GM19468 (cell line): Measurements from ENCODE around the gene PUM1.
"Not testable (repeated sequence)": the region's sequence is repeated elsewhere in the genome, so short reads cannot be mapped to it uniquely, and the experiment has no call there.

Experiments used
- ATAC-seq: cut with Tn5 transposase; IDR thresholded peaks from one replicate; pipeline ENCODE4 v1.9.1; 2021; ENCODE audit warnings: mild to moderate bottlenecking, moderate library complexity, moderate number of reproducible peaks; ENCODE audit not compliant: unreplicated experiment; ENCODE audit errors: extremely low read depth

The PUM1 gene, protein sequence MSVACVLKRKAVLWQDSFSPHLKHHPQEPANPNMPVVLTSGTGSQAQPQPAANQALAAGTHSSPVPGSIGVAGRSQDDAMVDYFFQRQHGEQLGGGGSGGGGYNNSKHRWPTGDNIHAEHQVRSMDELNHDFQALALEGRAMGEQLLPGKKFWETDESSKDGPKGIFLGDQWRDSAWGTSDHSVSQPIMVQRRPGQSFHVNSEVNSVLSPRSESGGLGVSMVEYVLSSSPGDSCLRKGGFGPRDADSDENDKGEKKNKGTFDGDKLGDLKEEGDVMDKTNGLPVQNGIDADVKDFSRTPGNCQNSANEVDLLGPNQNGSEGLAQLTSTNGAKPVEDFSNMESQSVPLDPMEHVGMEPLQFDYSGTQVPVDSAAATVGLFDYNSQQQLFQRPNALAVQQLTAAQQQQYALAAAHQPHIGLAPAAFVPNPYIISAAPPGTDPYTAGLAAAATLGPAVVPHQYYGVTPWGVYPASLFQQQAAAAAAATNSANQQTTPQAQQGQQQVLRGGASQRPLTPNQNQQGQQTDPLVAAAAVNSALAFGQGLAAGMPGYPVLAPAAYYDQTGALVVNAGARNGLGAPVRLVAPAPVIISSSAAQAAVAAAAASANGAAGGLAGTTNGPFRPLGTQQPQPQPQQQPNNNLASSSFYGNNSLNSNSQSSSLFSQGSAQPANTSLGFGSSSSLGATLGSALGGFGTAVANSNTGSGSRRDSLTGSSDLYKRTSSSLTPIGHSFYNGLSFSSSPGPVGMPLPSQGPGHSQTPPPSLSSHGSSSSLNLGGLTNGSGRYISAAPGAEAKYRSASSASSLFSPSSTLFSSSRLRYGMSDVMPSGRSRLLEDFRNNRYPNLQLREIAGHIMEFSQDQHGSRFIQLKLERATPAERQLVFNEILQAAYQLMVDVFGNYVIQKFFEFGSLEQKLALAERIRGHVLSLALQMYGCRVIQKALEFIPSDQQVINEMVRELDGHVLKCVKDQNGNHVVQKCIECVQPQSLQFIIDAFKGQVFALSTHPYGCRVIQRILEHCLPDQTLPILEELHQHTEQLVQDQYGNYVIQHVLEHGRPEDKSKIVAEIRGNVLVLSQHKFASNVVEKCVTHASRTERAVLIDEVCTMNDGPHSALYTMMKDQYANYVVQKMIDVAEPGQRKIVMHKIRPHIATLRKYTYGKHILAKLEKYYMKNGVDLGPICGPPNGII

DNA sequence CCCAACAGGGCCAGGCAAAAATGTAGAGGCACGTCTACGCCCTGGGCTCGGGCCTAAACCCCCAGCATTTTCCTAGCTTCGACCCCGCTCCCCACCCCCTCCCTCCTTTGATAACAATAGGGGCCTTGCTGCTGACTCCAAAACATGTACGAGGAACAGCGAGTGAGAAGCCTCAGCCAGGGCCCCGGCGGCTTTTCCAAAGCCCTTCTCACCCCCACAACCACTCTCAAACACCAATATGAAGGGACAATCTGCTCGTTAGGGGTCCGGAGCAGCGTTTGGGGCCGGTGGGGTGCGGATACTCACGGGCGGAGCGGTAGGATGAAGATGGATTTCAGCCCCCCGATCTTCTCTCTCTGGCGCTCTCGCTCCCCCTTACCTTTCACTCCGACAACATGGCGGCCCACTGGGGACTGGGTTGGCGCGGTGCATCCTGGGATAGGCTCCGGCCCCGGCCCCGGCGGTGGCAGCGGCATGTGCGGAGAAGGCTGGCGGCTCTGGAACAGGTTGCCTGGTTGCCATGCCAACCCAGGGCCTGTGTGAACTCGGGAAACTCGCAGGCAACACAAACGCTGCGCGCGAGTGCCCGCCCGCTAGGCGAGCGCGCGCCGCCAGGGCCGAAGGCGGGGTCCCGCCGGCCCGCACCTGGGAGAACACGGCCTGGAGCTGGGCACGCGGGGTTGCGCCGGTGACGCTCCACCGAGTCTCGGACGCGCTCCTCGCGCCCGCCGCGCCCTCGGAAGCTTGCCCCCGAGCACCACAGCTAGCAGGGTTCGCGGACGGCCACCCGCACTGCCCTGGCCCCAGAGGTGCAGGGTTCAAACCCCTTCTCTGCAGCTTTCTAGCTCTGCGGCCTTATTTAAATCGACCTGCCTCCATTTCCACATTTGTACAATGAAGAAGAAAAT is at the start of gene PUM1:
Gene PUM1, minus strand, starts transcription at position 408 of the 908 bp plus-strand sequence. CDS start 6,151 bp downstream, outside the sequence.
- peak; percentile 90 for ATAC-seq

DNA sequence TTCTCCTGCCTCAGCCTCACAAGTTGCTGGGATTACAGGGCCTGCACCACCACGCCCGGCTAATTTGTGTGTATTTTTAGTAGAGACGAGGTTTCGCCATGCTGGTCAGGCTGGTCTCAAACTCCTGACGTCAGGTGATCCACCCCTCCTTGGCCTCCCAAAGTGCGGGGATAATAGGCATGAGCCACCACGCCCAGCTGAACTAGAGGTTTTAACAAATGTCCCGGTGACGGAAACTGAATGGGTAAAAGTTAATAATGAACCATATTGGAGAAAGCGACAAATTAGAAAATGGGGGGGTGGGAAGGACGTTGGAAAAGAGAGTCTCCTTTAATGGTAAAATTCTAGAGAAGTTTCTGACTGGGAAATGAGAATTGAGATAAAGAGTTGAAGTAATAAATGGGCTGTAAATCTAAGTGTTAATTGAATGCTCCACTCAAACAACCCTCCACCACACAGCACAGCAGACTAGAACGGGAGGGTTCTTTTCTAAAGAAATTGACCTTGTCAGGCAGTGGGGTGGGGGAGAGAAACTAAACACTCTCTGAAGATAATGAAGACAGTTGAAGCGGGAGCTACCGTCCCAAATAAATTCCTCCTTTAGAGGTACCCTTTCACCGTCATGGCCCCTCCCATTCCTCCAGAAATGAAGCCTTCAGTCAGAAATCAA is 46.9 kb upstream of the PUM1 start:
- ATAC-seq = no peak

DNA sequence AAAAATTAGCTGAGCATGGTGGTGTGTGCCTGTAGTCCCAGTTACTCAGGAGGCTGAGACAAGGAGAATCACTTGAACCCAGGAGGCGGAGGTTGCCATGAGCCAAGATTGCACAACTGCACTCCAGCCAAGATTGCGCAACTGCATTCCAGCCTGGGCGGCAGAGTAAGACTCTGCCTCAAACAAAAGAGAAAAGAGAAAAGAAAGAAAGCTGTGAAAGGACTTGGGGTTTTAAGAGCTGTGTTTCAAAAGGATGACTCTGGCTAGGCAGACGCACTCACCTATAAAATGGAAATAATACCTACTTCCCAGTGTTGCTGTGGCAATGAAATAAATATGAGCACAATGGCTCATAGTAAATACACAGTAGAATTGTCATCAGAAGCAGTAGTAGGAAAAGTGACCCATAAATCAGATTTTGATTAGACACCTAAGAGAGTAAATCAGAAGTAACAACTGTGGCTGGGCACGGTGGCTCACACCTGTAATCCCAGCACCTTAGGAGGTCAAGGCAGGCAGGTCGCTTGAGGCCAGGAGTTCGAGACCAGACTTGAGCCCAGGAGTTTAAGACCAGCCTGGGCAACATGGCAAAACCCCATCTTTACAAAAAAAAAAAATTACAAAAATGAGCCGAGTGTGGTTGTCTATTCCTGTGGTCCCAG is 45.9 kb upstream of the PUM1 start:
- no peak for ATAC-seq

DNA sequence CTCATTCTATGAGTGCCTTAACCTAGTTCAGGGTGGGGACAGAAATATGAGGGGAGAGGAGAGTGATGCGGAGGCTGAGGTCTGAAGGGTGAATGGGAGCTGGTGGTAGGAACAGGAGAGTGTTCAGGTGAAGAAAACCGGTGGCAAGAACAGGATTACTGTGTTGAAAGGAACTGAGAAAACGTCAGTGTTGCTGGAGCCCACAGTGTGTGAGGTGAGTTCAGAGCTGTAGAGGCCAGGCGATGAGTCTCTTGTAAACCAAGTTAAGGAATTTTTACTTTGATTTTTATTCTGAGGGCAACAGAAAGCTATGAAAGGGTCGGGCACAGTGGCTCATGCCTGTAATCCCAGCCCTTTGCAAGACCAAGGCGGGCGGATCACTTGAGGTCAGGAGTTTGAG is 45.3 kb upstream of the PUM1 start:
- ATAC-seq = no peak

DNA sequence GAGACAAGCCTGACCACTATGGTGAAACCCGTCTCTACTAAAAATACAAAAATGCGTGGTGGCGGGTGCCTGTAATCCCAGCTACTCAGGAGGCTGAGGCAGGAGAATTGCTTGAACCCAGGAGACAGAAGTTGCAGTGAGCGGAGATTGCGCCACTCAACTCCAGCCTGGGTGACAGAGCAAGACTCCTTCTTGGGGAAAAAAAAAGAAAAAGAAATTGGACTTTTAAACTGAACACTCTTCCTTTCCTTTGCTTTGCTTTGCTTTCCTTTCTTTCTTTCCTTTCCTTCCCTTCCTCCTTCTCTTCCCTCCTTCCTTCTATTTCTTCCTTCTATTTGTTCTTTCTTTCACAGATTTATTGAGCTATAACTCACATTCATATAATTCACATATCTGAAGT is 43.3 kb upstream of the PUM1 start:
- ATAC-seq = no peak

DNA sequence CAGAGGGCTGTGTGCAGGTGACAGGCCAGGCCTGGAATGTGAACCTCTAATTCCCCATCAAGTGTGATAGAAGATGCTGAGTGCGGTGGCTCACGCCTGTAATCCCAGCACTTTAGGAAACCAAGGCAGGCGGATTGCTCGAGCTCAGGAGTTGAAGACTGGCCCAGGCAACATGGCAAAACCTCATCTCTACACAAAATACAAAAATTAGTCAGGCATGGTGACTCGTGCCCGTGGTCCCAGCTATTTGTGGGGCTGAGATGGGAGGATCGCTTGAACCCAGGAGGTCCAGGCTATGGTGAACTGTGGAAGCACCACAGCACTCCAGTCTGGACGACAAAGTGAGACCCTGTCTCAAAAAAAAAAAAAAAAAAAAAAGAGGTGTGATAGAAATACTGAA is 40.1 kb upstream of the PUM1 start:
- ATAC-seq = no peak

DNA sequence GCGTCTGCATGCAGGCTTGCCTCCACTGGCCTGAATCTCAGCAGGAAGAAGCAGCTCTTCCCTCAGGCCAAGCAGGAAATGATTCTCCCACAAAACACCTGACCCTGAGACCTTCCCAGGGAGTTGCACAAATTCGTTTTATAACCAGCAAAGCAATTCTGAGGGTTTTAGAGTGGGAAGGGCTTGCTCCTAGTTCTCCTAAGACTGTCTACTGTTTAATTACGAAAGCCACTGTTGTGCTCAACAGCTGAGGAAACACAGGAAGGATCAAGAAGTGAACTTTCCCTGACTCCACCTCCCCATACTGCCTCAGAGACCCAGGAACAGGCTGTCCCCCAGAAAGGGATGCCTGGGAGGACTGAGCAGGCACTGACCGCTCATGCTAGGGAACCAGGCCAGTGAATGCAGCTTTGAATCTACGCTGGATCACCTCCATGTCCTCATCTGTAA is 37.0 kb upstream of the PUM1 start:
- no peak for ATAC-seq

DNA sequence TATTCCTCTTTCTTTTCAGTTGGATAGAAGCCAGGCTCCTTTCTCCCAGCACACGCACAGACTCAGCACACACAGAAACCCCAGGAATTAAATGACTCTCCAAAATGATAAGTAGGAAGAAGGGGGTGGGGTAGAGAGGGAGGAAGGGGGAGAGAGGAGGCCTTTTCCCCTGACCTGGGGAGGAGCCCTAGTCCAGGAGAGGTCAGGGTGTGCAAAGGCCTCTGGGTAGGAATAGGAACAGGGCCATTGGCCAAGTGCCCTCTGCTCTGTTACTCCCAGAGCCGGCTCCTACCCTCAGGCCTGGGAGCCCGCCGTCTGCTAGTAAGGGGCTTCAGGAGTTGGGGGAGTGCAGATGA is 35.6 kb upstream of the PUM1 start:
- no peak for ATAC-seq

DNA sequence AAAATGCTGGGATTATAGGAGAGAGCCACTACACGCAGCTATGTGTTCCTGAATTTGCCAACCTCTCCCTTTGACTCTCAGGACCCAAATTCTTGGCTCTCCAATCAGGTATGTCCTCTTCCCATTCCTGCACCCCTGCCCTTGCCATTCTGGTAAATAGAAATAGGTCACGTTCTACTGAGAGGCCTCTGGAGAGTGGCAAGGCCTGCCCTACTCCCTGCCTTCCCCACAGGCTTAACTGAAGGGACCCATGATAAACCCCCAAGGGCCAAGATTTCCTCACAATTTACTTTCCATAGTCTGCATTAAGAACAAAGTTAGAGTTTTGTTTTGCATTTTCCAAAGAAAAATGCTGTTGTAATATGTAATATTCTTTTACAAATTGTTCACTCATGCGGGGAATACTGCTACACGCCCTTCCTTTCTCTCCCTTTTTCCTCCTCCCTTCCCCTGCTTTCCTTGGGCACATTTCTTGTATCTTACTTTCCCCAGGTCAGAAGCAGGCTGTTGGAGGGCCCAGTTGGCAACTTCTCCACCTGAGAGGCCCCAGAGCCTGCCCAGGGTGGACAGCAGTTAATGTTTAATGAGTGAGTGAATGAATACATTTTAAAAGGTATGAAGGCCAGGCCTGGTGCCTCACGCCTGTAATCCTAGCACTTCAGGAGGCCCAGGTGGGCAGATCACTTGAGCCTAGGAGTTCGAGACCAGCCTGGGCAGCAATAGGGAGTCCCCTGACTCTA is 33.9 kb upstream of the PUM1 start:
- no peak for ATAC-seq

DNA sequence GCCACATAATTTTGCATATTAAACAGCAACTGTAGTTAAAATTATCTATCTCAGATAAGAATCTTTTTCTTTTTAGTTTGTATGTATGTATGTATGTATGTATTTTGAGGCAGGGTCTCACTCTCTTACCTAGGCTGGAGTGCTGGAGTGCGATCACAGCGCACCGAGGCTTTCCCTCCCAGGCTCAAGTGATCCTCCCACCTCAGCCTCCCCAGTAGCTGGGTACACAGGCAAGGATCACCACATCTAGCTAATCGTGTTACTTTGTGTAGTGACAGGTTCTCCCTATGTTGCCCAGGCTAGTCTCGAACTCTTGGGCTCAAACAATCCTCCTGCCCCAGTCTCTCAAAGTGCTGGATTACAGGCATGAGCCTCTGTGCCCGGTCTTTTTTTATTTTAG is 30.5 kb upstream of the PUM1 start:
- no peak for ATAC-seq

DNA sequence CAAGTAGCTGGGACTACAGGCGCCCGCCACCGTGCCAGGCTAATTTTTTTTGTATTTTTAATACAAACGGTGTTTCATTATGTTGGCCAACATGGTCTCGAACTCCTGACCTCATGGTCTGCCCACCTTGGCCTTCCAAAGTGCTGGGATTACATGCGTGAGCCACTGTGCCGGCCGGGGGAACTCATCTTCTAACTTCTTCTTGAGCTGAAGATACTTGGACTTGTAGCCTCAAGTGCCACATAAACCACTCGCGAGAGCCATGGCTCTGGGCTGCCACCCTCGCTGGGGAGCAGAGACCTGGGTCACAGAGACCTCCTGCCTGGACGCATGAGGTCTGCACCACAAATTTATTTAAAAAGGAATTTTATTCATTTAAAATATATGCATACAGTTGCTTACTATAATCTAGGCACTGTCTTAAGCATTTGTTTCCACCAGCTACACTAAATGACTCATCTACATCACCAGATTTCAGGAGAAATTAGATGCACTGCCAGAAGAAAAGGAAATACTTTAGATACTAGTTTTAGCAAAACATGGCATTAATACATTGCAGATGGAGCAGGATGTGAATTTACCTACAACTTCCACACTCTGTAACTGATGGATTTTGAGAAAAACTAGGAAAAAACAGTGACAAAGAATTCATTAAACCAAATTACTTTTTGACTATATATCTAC is 29.9 kb upstream of the PUM1 start:
- ATAC-seq = no peak

DNA sequence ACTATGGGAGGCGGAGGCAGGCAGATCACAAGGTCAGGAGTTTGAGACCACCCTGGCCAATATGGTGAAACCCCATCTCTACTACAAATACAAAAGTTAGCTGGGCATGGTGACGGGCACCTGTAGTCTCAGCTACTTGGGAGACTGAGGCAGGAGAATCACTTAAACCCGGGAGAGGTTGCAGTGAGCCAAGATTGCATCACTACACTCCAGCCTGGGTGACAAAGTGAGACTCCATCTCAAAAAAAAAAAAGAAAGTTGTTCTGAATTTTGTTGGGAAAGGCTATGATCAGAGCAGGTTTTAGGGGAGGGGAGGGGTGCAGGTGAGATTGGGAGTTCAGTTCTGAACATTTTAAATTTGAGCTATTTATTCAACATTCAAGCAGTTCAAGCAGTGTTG is 22.6 kb upstream of the PUM1 start:
- ATAC-seq = not testable (repeated sequence)

DNA sequence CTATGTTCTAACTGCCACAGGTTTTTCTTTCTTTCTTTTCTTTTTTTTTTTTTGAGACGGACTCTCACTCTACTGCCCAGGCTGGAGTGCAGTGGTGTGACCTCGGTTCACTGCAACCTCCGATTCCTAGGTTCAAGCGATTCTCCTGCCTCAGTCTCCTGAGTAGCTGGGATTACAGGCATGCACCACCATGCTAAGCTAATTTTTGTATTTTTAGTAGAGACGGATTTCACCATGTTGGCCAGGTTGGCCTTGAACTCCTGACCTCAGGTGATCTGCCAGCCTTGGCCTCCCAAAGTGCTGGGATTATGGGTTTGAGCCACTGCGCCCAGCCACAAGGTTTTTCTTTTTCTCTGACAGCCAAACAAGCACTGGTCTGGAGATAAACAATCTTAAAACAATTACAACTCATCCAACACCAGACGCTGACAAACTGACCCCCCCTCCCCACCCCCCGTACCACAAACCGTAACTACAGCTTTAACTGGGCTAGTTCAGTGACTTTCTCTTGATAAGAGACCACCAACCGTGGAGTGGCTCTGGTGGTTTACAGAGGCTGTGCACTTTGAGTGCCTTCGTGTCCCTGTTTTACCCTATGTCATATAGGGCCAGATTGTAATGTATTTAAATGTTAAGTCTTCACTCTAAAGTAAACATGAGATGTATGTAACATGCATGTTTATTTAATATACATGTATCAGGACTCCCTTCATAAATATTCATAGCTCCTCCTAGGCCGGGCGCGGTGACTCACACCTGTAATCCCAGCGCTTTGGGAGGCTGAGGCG is 19.5 kb upstream of the PUM1 start:
- ATAC-seq = no peak

DNA sequence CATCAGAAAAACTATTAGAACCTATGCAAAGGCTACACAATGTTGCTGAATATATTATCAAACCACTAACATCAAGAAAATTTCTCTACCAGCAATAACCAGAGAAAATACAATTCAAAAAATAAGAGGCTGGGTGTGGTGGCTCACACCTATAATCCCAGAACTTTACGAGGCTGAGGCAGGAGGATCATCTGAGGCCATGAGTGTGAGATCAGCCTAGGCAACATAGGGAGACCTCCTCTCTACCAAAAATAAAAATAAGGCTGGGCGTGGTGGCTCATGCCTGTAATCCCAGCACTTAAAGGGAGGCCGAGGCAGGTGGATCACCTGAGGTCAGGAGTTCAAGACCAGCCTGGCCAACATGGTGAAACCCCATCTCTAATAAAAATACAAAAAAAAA is 16.9 kb upstream of the PUM1 start:
- no peak for ATAC-seq

DNA sequence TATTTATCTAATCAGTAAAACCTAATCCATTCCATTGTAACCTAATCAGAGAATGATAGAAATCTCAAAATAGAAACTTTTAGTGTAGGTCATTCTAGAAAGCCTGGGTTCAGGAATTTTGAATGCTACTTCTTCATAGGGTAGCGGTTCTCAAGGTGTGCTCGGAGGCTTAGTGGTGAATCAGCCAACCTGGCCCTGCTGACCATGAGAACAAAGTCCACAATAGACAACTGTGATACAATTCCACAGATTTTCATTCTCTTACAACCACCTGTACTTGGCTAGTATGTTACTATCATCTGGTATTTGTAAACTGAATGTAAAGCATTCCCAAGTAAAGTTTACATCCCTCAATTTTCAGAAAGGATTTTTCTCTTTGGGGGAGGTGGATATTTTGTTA is 7.5 kb upstream of the PUM1 start:
- no peak for ATAC-seq

DNA sequence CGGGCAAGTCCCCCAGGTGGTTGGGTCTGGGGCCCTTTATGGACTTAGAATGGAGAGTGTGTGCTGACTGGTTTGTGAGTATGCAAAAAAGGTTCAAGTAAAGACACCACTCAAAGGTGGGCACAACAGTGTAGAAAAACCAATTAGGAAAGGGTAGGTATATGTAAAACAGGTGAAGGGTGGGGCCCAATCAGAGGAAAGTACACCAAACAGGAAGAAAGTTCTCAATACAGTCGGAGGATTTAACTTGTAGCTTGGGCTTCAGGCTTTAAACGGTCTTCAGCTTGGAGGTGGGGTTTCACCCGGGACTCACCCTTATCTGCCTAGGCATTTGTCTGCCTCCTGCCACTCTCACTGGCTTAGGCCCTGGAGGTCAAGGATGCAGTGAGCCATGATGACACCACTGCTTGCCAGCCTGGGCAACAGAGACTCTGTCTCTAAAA is 6.8 kb upstream of the PUM1 start:
- ATAC-seq = no peak

DNA sequence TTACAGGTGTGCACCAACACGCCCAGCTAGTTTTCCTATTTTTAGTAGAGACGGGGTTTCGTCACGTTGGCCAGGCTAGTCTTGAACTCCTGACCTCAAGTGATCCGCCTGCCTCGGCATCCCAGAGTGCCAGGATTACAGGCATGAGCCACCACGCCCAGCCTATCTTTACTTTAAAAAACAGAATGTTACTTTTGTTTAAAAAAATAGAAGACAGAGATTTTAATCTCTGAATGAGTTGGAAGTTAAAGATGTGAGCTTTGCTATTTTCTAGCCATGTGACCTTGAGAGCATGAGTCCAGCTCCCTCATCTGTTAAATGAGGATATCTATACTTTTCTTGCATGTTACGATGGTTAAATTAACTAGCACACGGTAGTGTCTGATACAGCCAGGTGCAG is 3.9 kb upstream of the PUM1 start:
- no peak for ATAC-seq
